ENCODE data around the gene NOTUM.

GRCh38 chr17:81927152-81927652 is 33.8 kb downstream of the NOTUM start:
- no peak for TF ChIP-seq EZH2 (IDR thresholded peaks at IDR 0.05; ENCODE audit: borderline replicate concordance, low read depth, low read length, poor library complexity, severe bottlenecking)
- TF ChIP-seq CTCF (conservative IDR thresholded peaks at IDR 0.05; ENCODE audit: low read depth, low read length), result no peak

Measured in A673 (cell line).